Endometrium (tissue), 2 donors: ENCODE results near the gene FAM151A.
"Not testable (repeated sequence)": the region's sequence is repeated elsewhere in the genome, so short reads cannot be mapped to it uniquely, and the experiment has no call there.

Source experiments
- FAIRE-seq: peaks from 2 replicates; lab custom pipeline; 2012; peaks lifted over from hg19 to GRCh38; lab: Jason Lieb, UNC
- donor health status: control.
- donor health status: control.

Gene FAM151A

GRCh38 chr1:54636461-54637446 lies 13.4 kb upstream of the FAM151A start:
- not testable (repeated sequence) for FAIRE-seq

DNA sequence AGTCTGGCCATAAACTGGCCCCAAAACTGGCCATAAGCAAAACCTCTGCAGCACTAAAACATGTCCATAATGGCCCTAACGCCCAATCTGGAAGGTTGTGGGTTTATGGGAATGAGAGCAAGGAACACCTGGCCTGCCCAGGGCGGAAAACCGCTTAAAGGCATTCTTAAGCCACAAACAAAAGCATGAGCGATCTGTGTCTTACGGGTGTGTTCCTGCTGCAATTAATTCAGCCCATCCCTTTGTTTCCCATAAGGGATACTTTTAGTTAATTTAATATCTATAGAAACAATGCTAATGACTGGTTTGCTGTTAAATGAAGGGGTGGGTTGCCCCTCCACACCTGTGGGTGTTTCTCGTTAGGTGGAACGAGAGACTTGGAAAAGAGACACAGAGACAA lies 12.5 kb upstream of the FAM151A start:
- FAIRE-seq = not testable (repeated sequence)

GRCh38 chr1:54627196-54627595 lies 3.9 kb upstream of the FAM151A start:
- no peak for FAIRE-seq

DNA sequence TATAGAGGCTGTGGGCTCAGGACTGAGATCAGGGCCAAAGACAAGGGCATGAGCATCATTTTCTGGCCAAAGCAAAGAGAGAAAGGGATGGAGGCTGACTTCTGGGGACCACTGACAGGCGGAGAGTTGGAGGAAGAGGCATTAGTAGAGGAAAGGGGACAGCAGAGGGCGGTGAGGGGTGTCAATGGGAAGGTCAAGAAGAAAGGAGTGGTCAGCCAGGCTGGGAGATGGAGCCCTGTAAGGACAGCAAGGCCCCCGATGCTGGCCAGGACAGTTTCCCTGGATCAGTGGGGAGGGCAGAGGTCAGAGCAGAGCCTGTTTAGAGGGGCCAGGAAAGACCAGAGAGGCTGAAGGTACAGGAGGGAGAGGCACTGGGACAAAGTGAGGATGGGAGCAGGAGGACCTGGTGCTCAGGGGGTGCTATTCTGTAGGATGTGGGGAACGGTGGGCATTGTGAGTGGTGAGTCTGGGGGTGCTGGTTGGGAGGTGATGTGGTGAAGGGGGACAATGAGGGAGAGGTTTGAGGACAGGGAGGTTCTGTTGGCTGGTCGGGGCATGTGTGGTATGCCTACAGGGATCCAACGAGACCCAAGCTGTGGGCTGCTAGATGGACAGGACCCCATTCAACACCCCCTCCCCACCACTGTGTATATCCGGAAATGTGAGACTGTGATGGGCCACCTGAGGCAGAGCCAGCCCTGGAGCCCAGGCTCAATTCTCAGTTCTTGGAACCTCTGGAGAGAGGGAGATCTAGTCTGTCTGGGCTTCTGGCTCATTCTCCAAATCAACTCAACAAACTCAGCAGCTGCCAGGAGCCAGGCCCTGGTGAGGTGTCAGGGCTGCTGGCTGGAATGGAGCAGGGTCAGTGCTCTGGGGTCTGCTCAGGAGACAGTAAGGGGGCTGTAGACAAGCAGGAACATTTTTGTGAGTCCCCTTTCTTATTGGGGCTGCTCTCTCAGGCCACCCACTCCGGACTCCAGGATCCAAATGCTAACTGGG lies 1.4 kb upstream of the FAM151A start:
- FAIRE-seq = no peak

GRCh38 chr1:54619749-54620148 lies 3.6 kb downstream of the FAM151A start:
- no peak for FAIRE-seq

DNA sequence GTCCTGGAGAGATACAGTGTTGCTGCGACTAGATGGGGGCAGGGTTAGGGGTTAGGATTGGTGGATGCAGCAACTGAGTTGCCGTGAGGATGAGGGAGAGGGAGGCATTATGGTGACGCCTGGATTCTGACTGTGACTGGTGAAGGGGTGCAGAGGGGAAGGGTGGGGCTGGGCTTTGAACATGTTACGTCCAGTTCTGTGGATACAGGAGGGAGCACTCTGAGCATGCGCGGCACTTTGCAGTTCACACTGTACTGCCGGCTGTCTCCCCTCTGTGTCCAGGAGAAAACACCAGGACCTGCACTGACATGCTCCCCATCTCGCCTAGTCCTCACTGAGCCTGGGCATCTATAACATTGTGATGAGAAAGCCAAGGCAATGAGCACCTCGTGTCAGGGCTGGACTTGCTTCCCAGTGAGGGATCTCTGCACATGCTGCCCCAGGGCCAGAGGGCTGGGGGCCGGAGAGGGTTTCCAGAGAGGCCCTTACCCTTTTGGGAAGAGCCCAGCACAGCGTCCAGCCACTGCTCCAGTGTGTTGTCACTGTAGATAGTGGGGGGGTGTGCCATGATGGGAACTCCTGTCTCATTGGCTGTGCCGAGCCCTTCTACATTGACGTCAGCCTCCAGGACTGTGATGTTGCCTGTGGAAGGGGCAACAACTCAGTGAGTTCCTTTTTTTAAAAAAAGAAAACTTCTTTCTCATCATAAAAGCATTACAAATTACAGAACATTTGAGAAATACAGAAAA lies 7.6 kb downstream of the FAM151A start:
- FAIRE-seq = no peak

DNA sequence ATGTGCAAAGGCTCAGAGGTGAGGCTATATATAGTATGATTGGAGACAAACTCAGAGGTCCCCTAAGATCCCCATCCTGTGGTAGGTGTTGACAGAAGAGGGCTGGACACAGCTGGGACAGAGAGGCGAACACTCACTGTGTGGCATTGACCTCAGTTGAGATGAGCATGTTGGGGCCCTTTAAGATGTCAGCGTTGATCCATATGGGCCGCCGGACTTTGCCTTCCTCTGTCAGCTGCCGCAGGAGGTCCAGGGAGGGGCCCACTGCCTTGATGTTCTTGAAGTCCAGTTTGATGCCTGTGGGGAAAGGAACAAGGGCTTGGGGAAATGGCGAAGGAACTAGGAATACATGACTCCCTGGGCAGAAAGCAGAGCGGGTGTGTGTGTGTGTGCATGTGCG lies 8.8 kb downstream of the FAM151A start:
- FAIRE-seq = no peak

GRCh38 chr1:54614024-54614423 lies 9.3 kb downstream of the FAM151A start:
- no peak for FAIRE-seq

- no peak for FAIRE-seq
Measured at GRCh38 chr1:54611621-54612020, 11.7 kb downstream of the FAM151A start.

GRCh38 chr1:54610601-54611580 lies 12.4 kb downstream of the FAM151A start:
- no peak for FAIRE-seq

DNA sequence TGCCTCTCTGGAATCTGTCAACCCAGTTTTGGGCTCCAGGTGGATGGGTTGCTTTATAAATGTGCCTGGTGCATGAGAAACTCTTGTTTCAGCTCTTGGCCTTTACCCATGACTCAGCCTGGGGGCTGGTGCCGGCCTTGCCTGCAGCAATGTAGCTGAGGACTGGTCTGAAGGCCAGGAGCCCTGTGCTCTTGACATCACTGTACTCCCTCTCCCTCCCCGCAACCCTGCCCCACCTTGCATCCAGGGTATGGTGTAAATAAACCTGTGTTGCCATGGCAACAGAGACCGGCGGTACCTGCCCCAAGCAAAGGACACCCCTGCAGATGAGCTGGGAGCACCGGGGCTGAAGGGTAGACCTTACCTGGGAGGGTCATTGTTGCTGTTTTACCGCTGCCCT lies 13.3 kb downstream of the FAM151A start:
- FAIRE-seq = no peak

- no peak for FAIRE-seq
Measured at GRCh38 chr1:54609301-54609921, 13.9 kb downstream of the FAM151A start.

- FAIRE-seq = no peak
Measured at GRCh38 chr1:54608566-54609230, 14.6 kb downstream of the FAM151A start.

GRCh38 chr1:54607821-54608565 lies 15.3 kb downstream of the FAM151A start:
- FAIRE-seq = no peak

GRCh38 chr1:54606990-54607325 lies 16.4 kb downstream of the FAM151A start:
- FAIRE-seq = no peak

GRCh38 chr1:54606096-54606989 lies 17.0 kb downstream of the FAM151A start:
- no peak for FAIRE-seq

GRCh38 chr1:54604572-54605370 lies 18.6 kb downstream of the FAM151A start:
- FAIRE-seq = no peak
